Activated T-cell treated with anti-CD3 and anti-CD28 coated beads for 1 hour (primary cell): Measurements from ENCODE around the gene KIRREL3.

Experiments used
- DNase-seq: peaks from one replicate; pipeline ENCODE4 v3.0.0-alpha.2; 2020; ENCODE audit warnings: low read depth

Gene KIRREL3

GRCh38 chr11:126417091-126417862 lies 583.3 kb downstream of the KIRREL3 start:
- DNase-seq: no peak

GRCh38 chr11:126416542-126417090 lies 584.0 kb downstream of the KIRREL3 start:
- DNase-seq: peak; percentile 53

GRCh38 chr11:126415669-126416420 lies 584.7 kb downstream of the KIRREL3 start:
- DNase-seq: no peak

GRCh38 chr11:126415128-126415527 lies 585.4 kb downstream of the KIRREL3 start:
- no peak for DNase-seq

- no peak for DNase-seq
These were observed 586.0 kb downstream of the KIRREL3 start for GRCh38 chr11:126414615-126415014.

- DNase-seq: no peak
These were observed 586.6 kb downstream of the KIRREL3 start for GRCh38 chr11:126413843-126414405.

- DNase-seq: no peak
These were observed 587.1 kb downstream of the KIRREL3 start for GRCh38 chr11:126413426-126413825.

- no peak for DNase-seq
These were observed 588.6 kb downstream of the KIRREL3 start for GRCh38 chr11:126411971-126412381.

GRCh38 chr11:126410649-126411048 lies 589.9 kb downstream of the KIRREL3 start:
- no peak for DNase-seq

- no peak for DNase-seq
These were observed 591.0 kb downstream of the KIRREL3 start for GRCh38 chr11:126409620-126409985.

GRCh38 chr11:126408901-126409619 lies 591.5 kb downstream of the KIRREL3 start:
- DNase-seq: no peak

- no peak for DNase-seq
These were observed 592.1 kb downstream of the KIRREL3 start for GRCh38 chr11:126408496-126408895.

- no peak for DNase-seq
These were observed 592.8 kb downstream of the KIRREL3 start for GRCh38 chr11:126407682-126408288.

GRCh38 chr11:126407101-126407521 lies 593.5 kb downstream of the KIRREL3 start:
- no peak for DNase-seq

GRCh38 chr11:126406368-126406767 lies 594.2 kb downstream of the KIRREL3 start:
- DNase-seq: no peak

- no peak for DNase-seq
These were observed 594.7 kb downstream of the KIRREL3 start for GRCh38 chr11:126405906-126406305.

- DNase-seq: no peak
These were observed 595.2 kb downstream of the KIRREL3 start for GRCh38 chr11:126405374-126405773.

- DNase-seq: no peak
These were observed 596.2 kb downstream of the KIRREL3 start for GRCh38 chr11:126404367-126404766.

GRCh38 chr11:126403658-126404057 lies 596.9 kb downstream of the KIRREL3 start:
- DNase-seq: no peak

GRCh38 chr11:126403022-126403581 lies 597.5 kb downstream of the KIRREL3 start:
- no peak for DNase-seq

- DNase-seq: no peak
These were observed 600.1 kb downstream of the KIRREL3 start for GRCh38 chr11:126400479-126400878.
